Stimulated activated CD4-positive, alpha-beta T cell treated with anti-CD3 and anti-CD28 coated beads, Interleukin-12 subunit alpha, Interleukin-12 subunit beta, amount 100 ng/mL, for 24 hours (primary cell): ENCODE results near the gene MRPL47.
"Not testable (repeated sequence)": the region's sequence is repeated elsewhere in the genome, so short reads cannot be mapped to it uniquely, and the experiment has no call there.

Source experiments
- DNase-seq, 2 experiments: peaks; one replicate each; pipeline ENCODE4 v3.0.0-alpha.2; 2020; ENCODE audit warnings: low read depth in 2 of 2

Gene MRPL47

GRCh38 chr3:179604321-179605078 lies at the start of gene MRPL47, which contains the start of gene NDUFB5:
MRPL47 (minus strand) TSS chr3:179604638; CDS start chr3:179604624, 14 bp downstream.
NDUFB5 (plus strand) TSS chr3:179604794; CDS start chr3:179604816, 22 bp downstream.
- peak; percentile 85 to 87 for DNase-seq

- DNase-seq, result peak; percentile 41 to 42
Measured at GRCh38 chr3:179653096-179653797, 48.8 kb upstream of the MRPL47 start.

GRCh38 chr3:179652447-179653095 lies 48.1 kb upstream of the MRPL47 start, which contains the start of gene USP13:
USP13 (plus strand) TSS chr3:179653040; CDS start chr3:179653226, 186 bp downstream.
- DNase-seq, result peak; percentile 27 to 34

GRCh38 chr3:179651687-179652446 lies 47.4 kb upstream of the MRPL47 start:
- no peak for DNase-seq

- DNase-seq, result no peak
Measured at GRCh38 chr3:179646177-179646576, 41.7 kb upstream of the MRPL47 start.

GRCh38 chr3:179643837-179644236 lies 39.4 kb upstream of the MRPL47 start:
- not testable (repeated sequence) for DNase-seq

- DNase-seq, result no peak
Measured at GRCh38 chr3:179642871-179643270, 38.4 kb upstream of the MRPL47 start.

GRCh38 chr3:179640469-179640868 lies 36.0 kb upstream of the MRPL47 start:
- DNase-seq, result no peak

- no peak for DNase-seq
Measured at GRCh38 chr3:179630753-179631451, 26.5 kb upstream of the MRPL47 start.

- no peak for DNase-seq
Measured at GRCh38 chr3:179624451-179624850, 20.0 kb upstream of the MRPL47 start.

- no peak for DNase-seq
Measured at GRCh38 chr3:179622023-179622422, 17.6 kb upstream of the MRPL47 start.

GRCh38 chr3:179615458-179616173 lies 11.2 kb upstream of the MRPL47 start:
- DNase-seq, result no peak

GRCh38 chr3:179613807-179614206 lies 9.4 kb upstream of the MRPL47 start:
- DNase-seq, result no peak

- no peak for DNase-seq
Measured at GRCh38 chr3:179610066-179610465, 5.6 kb upstream of the MRPL47 start.

- no peak for DNase-seq
Measured at GRCh38 chr3:179608931-179609720, 4.7 kb upstream of the MRPL47 start.

GRCh38 chr3:179606534-179607085 lies 2.2 kb upstream of the MRPL47 start:
- no peak for DNase-seq

- DNase-seq, result no peak
Measured at GRCh38 chr3:179603831-179604230, 607 bp downstream of the MRPL47 start.

GRCh38 chr3:179603321-179603720 lies 1.1 kb downstream of the MRPL47 start:
- no peak for DNase-seq

GRCh38 chr3:179599531-179599930 lies 4.9 kb downstream of the MRPL47 start:
- no peak for DNase-seq
